HEK293T (cell line): ENCODE results near the gene KYAT1.

ENCODE experiments used
- BHLHE40 ChIP-seq: fragments of 450-650 bp; IDR thresholded peaks from 2 replicates; pipeline ENCODE4 v1.6.1; 2016; ENCODE audit warnings: mild to moderate bottlenecking, moderate library complexity, borderline replicate concordance
- CTBP1 ChIP-seq: fragments of 450-650 bp; IDR thresholded peaks from 2 replicates; pipeline ENCODE4 v1.6.1; 2016; ENCODE audit warnings: borderline replicate concordance
- ELF4 ChIP-seq: fragments of 450-650 bp; IDR thresholded peaks from 2 replicates; pipeline ENCODE4 v1.6.1; 2017; ENCODE audit warnings: antibody characterized with exemption
- FOXK2 ChIP-seq: fragments of 450-650 bp; IDR thresholded peaks from 2 replicates; pipeline ENCODE4 v1.6.1; 2016; ENCODE audit warnings: mild to moderate bottlenecking
- FOXM1 ChIP-seq: fragments of 450-650 bp; IDR thresholded peaks from 2 replicates; pipeline ENCODE4 v1.6.1; 2017; ENCODE audit warnings: mild to moderate bottlenecking, borderline replicate concordance
- HDGF ChIP-seq: fragments of 450-650 bp; IDR thresholded peaks from 2 replicates; pipeline ENCODE4 v1.6.1; 2017; ENCODE audit warnings: antibody characterized with exemption, borderline replicate concordance
- LEF1 ChIP-seq: fragments of 450-650 bp; IDR thresholded peaks from 2 replicates; pipeline ENCODE4 v1.6.1; 2017; ENCODE audit warnings: mild to moderate bottlenecking, borderline replicate concordance
- NFRKB ChIP-seq: fragments of 450-650 bp; IDR thresholded peaks from 2 replicates; pipeline ENCODE4 v1.6.1; 2016; ENCODE audit warnings: mild to moderate bottlenecking, moderate library complexity
- SP1 ChIP-seq: fragments of 450-650 bp; IDR thresholded peaks from 2 replicates; pipeline ENCODE4 v1.6.1; 2017
- SUZ12 ChIP-seq: fragments of 450-650 bp; IDR thresholded peaks from 2 replicates; pipeline ENCODE4 v1.6.1; 2016; ENCODE audit warnings: mild to moderate bottlenecking
- TARDBP ChIP-seq: fragments of 450-650 bp; IDR thresholded peaks from 2 replicates; pipeline ENCODE4 v1.6.1; 2016
- ZNF384 ChIP-seq: fragments of 450-650 bp; IDR thresholded peaks from 2 replicates; pipeline ENCODE4 v1.6.1; 2016
- TF ChIP-seq, protein P1 (sequence below): fragments of 450-650 bp; IDR thresholded peaks from 2 replicates; pipeline ENCODE4 v1.6.1; 2016

DNA sequence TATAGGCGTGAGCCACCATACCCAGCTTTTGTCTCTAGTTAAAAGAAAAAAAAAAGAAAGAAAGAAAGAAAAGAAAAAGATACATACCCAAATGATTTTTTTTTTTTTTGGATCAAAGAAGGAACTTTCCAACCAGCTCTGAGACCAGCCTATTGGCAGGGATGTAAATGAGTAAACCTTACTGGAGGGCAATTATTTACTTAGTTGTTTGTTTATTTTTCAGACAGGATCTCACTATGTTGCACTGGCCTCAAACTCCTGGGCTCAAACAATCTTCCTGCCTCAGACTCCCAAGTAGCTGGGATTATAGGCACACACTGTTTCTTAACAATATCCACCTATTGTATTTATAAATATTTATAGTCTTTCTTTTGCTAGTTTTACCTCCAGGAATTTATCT is 41.2 kb downstream of the KYAT1 start:
- TF ChIP-seq HDGF (no peak), NFRKB (no peak), ZNF384 (no peak), SP1 (no peak), LEF1 (no peak), TARDBP (no peak), FOXM1 (no peak), BHLHE40 (no peak), ELF4 (no peak), FOXK2 (no peak), CTBP1 (no peak), SUZ12 (no peak)
- TF ChIP-seq, protein P1, sequence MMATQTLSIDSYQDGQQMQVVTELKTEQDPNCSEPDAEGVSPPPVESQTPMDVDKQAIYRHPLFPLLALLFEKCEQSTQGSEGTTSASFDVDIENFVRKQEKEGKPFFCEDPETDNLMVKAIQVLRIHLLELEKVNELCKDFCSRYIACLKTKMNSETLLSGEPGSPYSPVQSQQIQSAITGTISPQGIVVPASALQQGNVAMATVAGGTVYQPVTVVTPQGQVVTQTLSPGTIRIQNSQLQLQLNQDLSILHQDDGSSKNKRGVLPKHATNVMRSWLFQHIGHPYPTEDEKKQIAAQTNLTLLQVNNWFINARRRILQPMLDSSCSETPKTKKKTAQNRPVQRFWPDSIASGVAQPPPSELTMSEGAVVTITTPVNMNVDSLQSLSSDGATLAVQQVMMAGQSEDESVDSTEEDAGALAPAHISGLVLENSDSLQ: no peak
